CD4-positive, alpha-beta memory T cell (primary cell): ENCODE results near the gene GNRH2. TPM values are rescaled to one million over a fixed set of nuclear protein-coding genes. Genes with fewer than 3 reads are reported as not detected.
"Not testable (repeated sequence)": the region's sequence is repeated elsewhere in the genome, so short reads cannot be mapped to it uniquely, and the experiment has no call there.

Experiments
- CTCF ChIA-PET: fragments of 350-600 bp; sonication (Branson Sonifier 250); formaldehyde crosslinking; loops from one replicate; lab custom pipeline; 2021; ENCODE audit warnings: inconsistent platforms; ENCODE audit not compliant: partially characterized antibody; lab: Charles Lee
- POLR2A ChIA-PET: fragments of 350-600 bp; sonication (Branson Sonifier 250); formaldehyde crosslinking; loops from one replicate; lab custom pipeline; 2021; ENCODE audit not compliant: partially characterized antibody; lab: Charles Lee
- DNase-seq, 5 donors: peaks; one replicate each; pipeline versions ENCODE4 v3.0.0 to v3.0.0-alpha.2; 2020 to 2022; ENCODE audit warnings: mixed read lengths in 1 of 5
- H3K27ac ChIP-seq: one replicate; pipeline ENCODE4 v1.7.0; 2013; ENCODE audit warnings: low read depth, low read length
- H3K27me3 ChIP-seq: 2 replicates; pipeline ENCODE4 v1.7.0; 2013; ENCODE audit warnings: mild to moderate bottlenecking, low read length, moderate library complexity; ENCODE audit not compliant: insufficient read depth
- H3K36me3 ChIP-seq: 2 replicates; pipeline ENCODE4 v1.7.0; 2013; ENCODE audit warnings: mild to moderate bottlenecking, low read length, moderate library complexity; ENCODE audit not compliant: insufficient read depth
- H3K4me1 ChIP-seq: 2 replicates; pipeline ENCODE4 v1.7.0; 2013; ENCODE audit warnings: mild to moderate bottlenecking, low read length, moderate library complexity; ENCODE audit not compliant: insufficient read depth
- H3K4me3 ChIP-seq, 2 donors: one replicate each; pipeline ENCODE4 v1.7.0; 2013; ENCODE audit warnings: low read length in 2 of 2, mild to moderate bottlenecking in 1 of 2
- H3K9me3 ChIP-seq, 2 donors: one replicate each; pipeline ENCODE4 v1.7.0; 2013; ENCODE audit warnings: low read length in 2 of 2, control low read depth in 1 of 2; ENCODE audit not compliant: control insufficient read depth in 1 of 2
- H3K27ac Mint-ChIP-seq, 7 donors: one replicate each; pipeline ENCODE4 v1.8.0; 2020 to 2021; ENCODE audit warnings: mixed read lengths in 7 of 7, mild to moderate bottlenecking in 6 of 7, inconsistent platforms in 3 of 7, moderate library complexity in 3 of 7
- H3K27me3 Mint-ChIP-seq, 2 donors: one replicate each; pipeline ENCODE4 v1.8.0; 2020 to 2021; ENCODE audit warnings: mixed read lengths in 2 of 2
- H3K36me3 Mint-ChIP-seq, 2 donors: one replicate each; pipeline ENCODE4 v1.8.0; 2020 to 2021; ENCODE audit warnings: mixed read lengths in 2 of 2, inconsistent platforms in 1 of 2, mild to moderate bottlenecking in 1 of 2
- H3K4me1 Mint-ChIP-seq, 4 donors: one replicate each; pipeline ENCODE4 v1.8.0; 2020 to 2021; ENCODE audit warnings: mixed read lengths in 4 of 4, mild to moderate bottlenecking in 1 of 4
- H3K4me3 Mint-ChIP-seq, 8 donors: one replicate each; pipeline ENCODE4 v1.8.0; 2020 to 2021; ENCODE audit warnings: mixed read lengths in 8 of 8, mild to moderate bottlenecking in 7 of 8, moderate library complexity in 6 of 8, inconsistent platforms in 3 of 8
- H3K9me3 Mint-ChIP-seq, 8 donors: one replicate each; pipeline ENCODE4 v1.8.0; 2020 to 2021; ENCODE audit warnings: mixed read lengths in 8 of 8, mild to moderate bottlenecking in 5 of 8, inconsistent platforms in 3 of 8, moderate library complexity in 1 of 8
- intact Hi-C: fragments of 100-400 bp; cut with micrococcal nuclease; formaldehyde crosslinking; loops from one replicate; pipeline ENCODE4 v1.15.1; 2023
- polyA plus RNA-seq, 2 donors: library from polyadenylated mRNA; unstranded; fragments of 300-500 nt; fragmentation: Illumina TruSeq; gene quantifications; one replicate each; pipeline ENCODE4 v1.2.3, GENCODE V29; 2021
- total RNA-seq, 2 experiments: library from RNA; stranded (reverse); gene quantifications; one replicate each; pipeline ENCODE4 v1.2.3, GENCODE V29; 2021

The GNRH2 gene
- total and polyA plus RNA-seq, 4 experiments from 2014 or later = 1.2 to 1.9 TPM; not detected in 2

- Mint-ChIP-seq H3K4me1 (peaks cover 0 to 6% (median 3%) of the 10 kb centered on the region in 4 donors), H3K27ac (no peak overlapping the region), H3K27me3 (no peaks in the 10 kb centered on the region), H3K9me3 (no peaks in the 10 kb centered on the region), H3K4me3 (no peak overlapping the region), H3K36me3 (peaks cover 28 to 53% of the 10 kb centered on the region in 2 donors)
- H3K27ac ChIP-seq = no peak overlapping the region
- no peaks in the 10 kb centered on the region for H3K4me1 ChIP-seq
- ChIA-PET CTCF (no interaction called here), POLR2A (no interaction called here)
- no peak for DNase-seq
- H3K4me3 ChIP-seq = no peak overlapping the region
- H3K27me3 ChIP-seq = no peaks in the 10 kb centered on the region
- intact Hi-C loops = no loop called here
- H3K36me3 ChIP-seq = peaks cover 13% of the 10 kb centered on the region
- no peaks in the 10 kb centered on the region for H3K9me3 ChIP-seq
Observed at GRCh38 chr20:3013771-3014170, 29.7 kb upstream of the GNRH2 start.

GRCh38 chr20:3014179-3014578 lies 29.2 kb upstream of the GNRH2 start:
- Mint-ChIP-seq H3K4me3 (no peak overlapping the region), H3K27ac (no peak overlapping the region), H3K36me3 (peaks cover 24 to 48% of the 10 kb centered on the region in 2 donors), H3K27me3 (no peaks in the 10 kb centered on the region), H3K4me1 (peaks cover 0 to 6% (median 3%) of the 10 kb centered on the region in 4 donors), H3K9me3 (no peaks in the 10 kb centered on the region)
- ChIA-PET POLR2A (no interaction called here), CTCF (no interaction called here)
- no peaks in the 10 kb centered on the region for H3K4me1 ChIP-seq
- intact Hi-C loops = no loop called here
- H3K27me3 ChIP-seq = no peaks in the 10 kb centered on the region
- H3K27ac ChIP-seq = no peak overlapping the region
- no peak for DNase-seq
- H3K36me3 ChIP-seq = peaks cover 13% of the 10 kb centered on the region
- no peaks in the 10 kb centered on the region for H3K9me3 ChIP-seq
- H3K4me3 ChIP-seq = no peak overlapping the region

- peaks cover 13% of the 10 kb centered on the region for H3K36me3 ChIP-seq
- H3K27me3 ChIP-seq = no peaks in the 10 kb centered on the region
- DNase-seq = no peak
- no peaks in the 10 kb centered on the region for H3K9me3 ChIP-seq
- H3K4me1 ChIP-seq = no peaks in the 10 kb centered on the region
- H3K27ac Mint-ChIP-seq = peak overlapping the region in 4 of 7 donors; percentile 18 to 86 (median 19)
- no peak overlapping the region for H3K4me3 Mint-ChIP-seq
- H3K4me1 Mint-ChIP-seq = peaks cover 0 to 6% (median 2%) of the 10 kb centered on the region in 4 donors
- no peak overlapping the region for H3K27ac ChIP-seq
- intact Hi-C loops = no loop called here
- H3K9me3 Mint-ChIP-seq = no peaks in the 10 kb centered on the region
- CTCF ChIA-PET = no interaction called here
- POLR2A ChIA-PET = no interaction called here
- peaks cover 19 to 44% of the 10 kb centered on the region in 2 donors for H3K36me3 Mint-ChIP-seq
- H3K27me3 Mint-ChIP-seq = no peaks in the 10 kb centered on the region
- H3K4me3 ChIP-seq = no peak overlapping the region
Observed at GRCh38 chr20:3014662-3015061, 28.8 kb upstream of the GNRH2 start.

- H3K4me1 Mint-ChIP-seq, H3K9me3 Mint-ChIP-seq, H3K27me3 ChIP-seq, H3K4me3 ChIP-seq, intact Hi-C loops, H3K9me3 ChIP-seq, CTCF ChIA-PET, H3K27ac ChIP-seq, H3K27me3 Mint-ChIP-seq, DNase-seq, H3K4me1 ChIP-seq, H3K4me3 Mint-ChIP-seq, POLR2A ChIA-PET: not testable (repeated sequence)
- Mint-ChIP-seq H3K36me3 (peaks cover 16 to 43% of the 10 kb centered on the region in 2 donors), H3K27ac (peak overlapping the region in 2 of 7 donors; percentile 19 to 47)
- H3K36me3 ChIP-seq = peaks cover 13% of the 10 kb centered on the region
Observed at GRCh38 chr20:3015302-3015701, 28.1 kb upstream of the GNRH2 start.

GRCh38 chr20:3021327-3021726 lies 22.1 kb upstream of the GNRH2 start:
- Mint-ChIP-seq H3K27ac (peak overlapping the region in 2 of 7 donors; percentile 1 to 17), H3K4me3 (no peak overlapping the region), H3K9me3 (no peaks in the 10 kb centered on the region), H3K36me3 (peaks cover 49 to 67% of the 10 kb centered on the region in 2 donors), H3K27me3 (no peaks in the 10 kb centered on the region), H3K4me1 (no peaks in the 10 kb centered on the region)
- peaks cover 50% of the 10 kb centered on the region for H3K36me3 ChIP-seq
- no peak overlapping the region for H3K27ac ChIP-seq
- intact Hi-C loops = no loop called here
- POLR2A ChIA-PET = no interaction called here
- DNase-seq = no peak
- no peaks in the 10 kb centered on the region for H3K9me3 ChIP-seq
- no peak overlapping the region for H3K4me3 ChIP-seq
- H3K27me3 ChIP-seq = no peaks in the 10 kb centered on the region
- no peaks in the 10 kb centered on the region for H3K4me1 ChIP-seq
- CTCF ChIA-PET = no interaction called here

- peaks cover 52% of the 10 kb centered on the region for H3K36me3 ChIP-seq
- H3K9me3 ChIP-seq = no peaks in the 10 kb centered on the region
- Mint-ChIP-seq H3K4me1 (no peaks in the 10 kb centered on the region), H3K27ac (no peak overlapping the region), H3K4me3 (no peak overlapping the region), H3K9me3 (no peaks in the 10 kb centered on the region), H3K36me3 (peaks cover 54 to 70% of the 10 kb centered on the region in 2 donors), H3K27me3 (no peaks in the 10 kb centered on the region)
- DNase-seq = no peak
- H3K4me3 ChIP-seq = no peak overlapping the region
- no peaks in the 10 kb centered on the region for H3K4me1 ChIP-seq
- intact Hi-C loops = no loop called here
- ChIA-PET CTCF (no interaction called here), POLR2A (no interaction called here)
- H3K27me3 ChIP-seq = no peaks in the 10 kb centered on the region
- no peak overlapping the region for H3K27ac ChIP-seq
Observed at GRCh38 chr20:3021777-3022176, 21.6 kb upstream of the GNRH2 start.

- H3K4me1 ChIP-seq, DNase-seq, CTCF ChIA-PET, H3K4me3 ChIP-seq, H3K4me3 Mint-ChIP-seq, H3K9me3 ChIP-seq, H3K27me3 Mint-ChIP-seq, H3K27me3 ChIP-seq, intact Hi-C loops, H3K9me3 Mint-ChIP-seq, H3K27ac ChIP-seq, POLR2A ChIA-PET, H3K4me1 Mint-ChIP-seq: not testable (repeated sequence)
- peaks cover 54% of the 10 kb centered on the region for H3K36me3 ChIP-seq
- Mint-ChIP-seq H3K36me3 (peaks cover 49 to 70% of the 10 kb centered on the region in 2 donors), H3K27ac (peak overlapping the region in 3 of 7 donors; percentile 31 to 53 (median 51))
Observed at GRCh38 chr20:3022559-3023490, 20.6 kb upstream of the GNRH2 start.
